ENCODE data around the gene RHPN2. TPM values are rescaled to one million over a fixed set of nuclear protein-coding genes. Genes with fewer than 3 reads are reported as not detected.
A peak's percentile ranks its signal among the peaks of the same experiment; 100 is the strongest.

The RHPN2 gene
- total and polyA plus RNA-seq, 2 of the 13 experiments (the other 11 are each of a cell fraction or from before 2014, with no cell fraction given), result 20.3 to 48.0 TPM

DNA sequence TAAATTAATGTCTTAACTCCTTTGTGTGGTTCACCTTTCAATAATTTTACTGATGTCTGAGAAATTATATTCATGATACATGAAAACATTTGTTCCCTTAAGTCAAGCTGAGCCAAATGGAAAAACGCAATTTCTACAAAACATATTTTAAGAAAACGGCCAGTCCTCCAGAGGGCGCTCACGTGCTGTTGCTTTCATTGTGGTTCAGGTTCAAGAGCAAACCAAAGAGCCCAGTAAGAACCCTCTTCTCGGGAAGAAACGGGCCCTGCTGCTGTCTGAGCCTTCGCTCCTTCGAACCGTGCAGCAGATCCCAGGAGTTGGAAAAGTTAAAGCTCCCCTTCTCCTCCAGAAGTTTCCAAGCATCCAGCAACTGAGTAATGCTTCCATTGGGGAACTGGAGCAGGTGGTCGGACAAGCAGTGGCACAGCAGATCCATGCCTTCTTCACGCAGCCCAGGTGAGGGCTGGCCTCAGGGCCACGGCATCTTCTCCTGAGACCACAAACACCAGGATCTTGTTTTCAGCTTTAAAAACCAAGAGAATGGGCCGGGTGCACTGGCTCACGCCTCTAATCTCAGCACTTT lies 88.4 kb downstream of the RHPN2 start (continued):
- TF ChIP-seq, protein P1, sequence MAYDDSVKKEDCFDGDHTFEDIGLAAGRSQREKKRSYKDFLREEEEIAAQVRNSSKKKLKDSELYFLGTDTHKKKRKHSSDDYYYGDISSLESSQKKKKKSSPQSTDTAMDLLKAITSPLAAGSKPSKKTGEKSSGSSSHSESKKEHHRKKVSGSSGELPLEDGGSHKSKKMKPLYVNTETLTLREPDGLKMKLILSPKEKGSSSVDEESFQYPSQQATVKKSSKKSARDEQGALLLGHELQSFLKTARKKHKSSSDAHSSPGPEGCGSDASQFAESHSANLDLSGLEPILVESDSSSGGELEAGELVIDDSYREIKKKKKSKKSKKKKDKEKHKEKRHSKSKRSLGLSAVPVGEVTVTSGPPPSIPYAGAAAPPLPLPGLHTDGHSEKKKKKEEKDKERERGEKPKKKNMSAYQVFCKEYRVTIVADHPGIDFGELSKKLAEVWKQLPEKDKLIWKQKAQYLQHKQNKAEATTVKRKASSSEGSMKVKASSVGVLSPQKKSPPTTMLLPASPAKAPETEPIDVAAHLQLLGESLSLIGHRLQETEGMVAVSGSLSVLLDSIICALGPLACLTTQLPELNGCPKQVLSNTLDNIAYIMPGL (CRISPR knock-in tag; IDR thresholded peaks at IDR 0.05; ENCODE audit: borderline replicate concordance in 1 of 2, low read depth in 1 of 2), result 0 out of 4 replicates have a peak, but pooled peaks of 1 of the 2 experiments have one; percentile 27
- TF ChIP-seq ZNF816 (CRISPR knock-in tag; IDR thresholded peaks at IDR 0.05; ENCODE audit: borderline replicate concordance) (no peak), GPN1 (CRISPR knock-in tag; IDR thresholded peaks at IDR 0.05; ENCODE audit: borderline replicate concordance) (no peak), POGZ (CRISPR knock-in tag; IDR thresholded peaks at IDR 0.05) (no peak), ZNF614 (CRISPR knock-in tag; IDR thresholded peaks at IDR 0.05; ENCODE audit: borderline replicate concordance) (no peak), RBM22 (optimal IDR thresholded peaks at IDR 0.05; ENCODE audit: low read length) (peak; percentile 64), KMT2A (CRISPR knock-in tag; IDR thresholded peaks at IDR 0.05) (no peak), ZSCAN22 (CRISPR knock-in tag; IDR thresholded peaks at IDR 0.05) (no peak), ZNF850 (CRISPR knock-in tag; conservative IDR thresholded peaks at IDR 0.05) (no peak), ZNF326 (CRISPR knock-in tag; IDR thresholded peaks at IDR 0.05; ENCODE audit: borderline replicate concordance) (no peak), TOE1 (CRISPR knock-in tag; IDR thresholded peaks at IDR 0.05) (no peak)
- TF ChIP-seq, protein P2, sequence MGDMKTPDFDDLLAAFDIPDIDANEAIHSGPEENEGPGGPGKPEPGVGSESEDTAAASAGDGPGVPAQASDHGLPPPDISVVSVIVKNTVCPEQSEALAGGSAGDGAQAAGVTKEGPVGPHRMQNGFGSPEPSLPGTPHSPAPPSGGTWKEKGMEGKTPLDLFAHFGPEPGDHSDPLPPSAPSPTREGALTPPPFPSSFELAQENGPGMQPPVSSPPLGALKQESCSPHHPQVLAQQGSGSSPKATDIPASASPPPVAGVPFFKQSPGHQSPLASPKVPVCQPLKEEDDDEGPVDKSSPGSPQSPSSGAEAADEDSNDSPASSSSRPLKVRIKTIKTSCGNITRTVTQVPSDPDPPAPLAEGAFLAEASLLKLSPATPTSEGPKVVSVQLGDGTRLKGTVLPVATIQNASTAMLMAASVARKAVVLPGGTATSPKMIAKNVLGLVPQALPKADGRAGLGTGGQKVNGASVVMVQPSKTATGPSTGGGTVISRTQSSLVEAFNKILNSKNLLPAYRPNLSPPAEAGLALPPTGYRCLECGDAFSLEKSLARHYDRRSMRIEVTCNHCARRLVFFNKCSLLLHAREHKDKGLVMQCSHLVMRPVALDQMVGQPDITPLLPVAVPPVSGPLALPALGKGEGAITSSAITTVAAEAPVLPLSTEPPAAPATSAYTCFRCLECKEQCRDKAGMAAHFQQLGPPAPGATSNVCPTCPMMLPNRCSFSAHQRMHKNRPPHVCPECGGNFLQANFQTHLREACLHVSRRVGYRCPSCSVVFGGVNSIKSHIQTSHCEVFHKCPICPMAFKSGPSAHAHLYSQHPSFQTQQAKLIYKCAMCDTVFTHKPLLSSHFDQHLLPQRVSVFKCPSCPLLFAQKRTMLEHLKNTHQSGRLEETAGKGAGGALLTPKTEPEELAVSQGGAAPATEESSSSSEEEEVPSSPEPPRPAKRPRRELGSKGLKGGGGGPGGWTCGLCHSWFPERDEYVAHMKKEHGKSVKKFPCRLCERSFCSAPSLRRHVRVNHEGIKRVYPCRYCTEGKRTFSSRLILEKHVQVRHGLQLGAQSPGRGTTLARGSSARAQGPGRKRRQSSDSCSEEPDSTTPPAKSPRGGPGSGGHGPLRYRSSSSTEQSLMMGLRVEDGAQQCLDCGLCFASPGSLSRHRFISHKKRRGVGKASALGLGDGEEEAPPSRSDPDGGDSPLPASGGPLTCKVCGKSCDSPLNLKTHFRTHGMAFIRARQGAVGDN (CRISPR knock-in tag; IDR thresholded peaks at IDR 0.05), result 0 out of 2 replicates have a peak, but pooled peaks have one; percentile 10
- TF ChIP-seq, protein P3, sequence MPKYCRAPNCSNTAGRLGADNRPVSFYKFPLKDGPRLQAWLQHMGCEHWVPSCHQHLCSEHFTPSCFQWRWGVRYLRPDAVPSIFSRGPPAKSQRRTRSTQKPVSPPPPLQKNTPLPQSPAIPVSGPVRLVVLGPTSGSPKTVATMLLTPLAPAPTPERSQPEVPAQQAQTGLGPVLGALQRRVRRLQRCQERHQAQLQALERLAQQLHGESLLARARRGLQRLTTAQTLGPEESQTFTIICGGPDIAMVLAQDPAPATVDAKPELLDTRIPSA (CRISPR knock-in tag; IDR thresholded peaks at IDR 0.05; ENCODE audit: borderline replicate concordance), result no peak

All from HepG2 (cell line).